Small intestine (tissue), 7 donors: ENCODE results near the gene DST. TPM values are rescaled to one million over a fixed set of nuclear protein-coding genes. Genes with fewer than 3 reads are reported as not detected.
"Not testable (repeated sequence)": the region's sequence is repeated elsewhere in the genome, so short reads cannot be mapped to it uniquely, and the experiment has no call there.

Experiments
- DNase-seq, 2 donors: peaks; one replicate each; pipeline versions ENCODE4 v3.0.0 to v3.0.0-alpha.2; 2013
- FAIRE-seq: peaks from 2 replicates; lab custom pipeline; 2012; peaks lifted over from hg19 to GRCh38; lab: Jason Lieb, UNC
- H3K27ac ChIP-seq, 3 donors: one replicate each; pipeline ENCODE4 v1.5.1; 2013; ENCODE audit warnings: low read length in 2 of 3, mild to moderate bottlenecking in 2 of 3, control low read depth in 1 of 3, inconsistent platforms in 1 of 3, low read depth in 1 of 3, moderate library complexity in 1 of 3
- H3K27me3 ChIP-seq, 3 donors: one replicate each; pipeline ENCODE4 v1.6.1; 2013; ENCODE audit warnings: low read length in 3 of 3, inconsistent platforms in 1 of 3; ENCODE audit not compliant: control insufficient read depth in 3 of 3, insufficient read depth in 3 of 3
- H3K36me3 ChIP-seq, 3 donors: one replicate each; pipeline ENCODE4 v1.6.1; 2013; ENCODE audit warnings: low read length in 3 of 3, inconsistent platforms in 1 of 3, low read depth in 1 of 3, mild to moderate bottlenecking in 1 of 3, moderate library complexity in 1 of 3; ENCODE audit not compliant: control insufficient read depth in 3 of 3, insufficient read depth in 2 of 3
- H3K4me1 ChIP-seq, 3 donors: one replicate each; pipeline ENCODE4 v1.6.1; 2013; ENCODE audit warnings: low read length in 2 of 3, inconsistent platforms in 1 of 3, low read depth in 1 of 3, mild to moderate bottlenecking in 1 of 3, moderate library complexity in 1 of 3; ENCODE audit not compliant: control insufficient read depth in 3 of 3, insufficient read depth in 2 of 3
- H3K4me3 ChIP-seq, 3 donors: one replicate each; pipeline ENCODE4 v1.5.1; 2013; ENCODE audit warnings: low read length in 3 of 3, control low read depth in 1 of 3, inconsistent platforms in 1 of 3, low read depth in 1 of 3, mild to moderate bottlenecking in 1 of 3, moderate library complexity in 1 of 3
- H3K9me3 ChIP-seq, 2 donors: one replicate each; pipeline ENCODE4 v1.6.1; 2013; ENCODE audit warnings: low read depth in 1 of 2, low read length in 1 of 2; ENCODE audit not compliant: control insufficient read depth in 2 of 2, insufficient read depth in 1 of 2
- whole genome bisulfite sequencing, 3 donors: extraction: QIAGEN DNeasy Blood & Tissue Kit; methylation state at CpG; one replicate each; pipeline ENCODE4 v1.1.7; 2013; 5-methylcytosine and 5-hydroxymethylcytosine counted together
- polyA plus RNA-seq, 4 donors: library from polyadenylated mRNA; stranded (reverse) in 3 of 4; unstranded in 1 of 4; fragments of 200-250 nt in 3 of 4; fragments of 120-200 nt in 1 of 4; gene quantifications; one replicate each; pipeline versions ENCODE4 v1.2.1 to v1.2.3, GENCODE V29; 2013
- donor health status: healthy with polysubstance abuse.
- donor health status: control.
- donor health status: control.
- donor health status: Bipolar disorder and iron deficiency.
- donor health status: healthy.

The DST gene
- polyA plus RNA-seq, 4 donors, result 40.5 to 192 (median 78.2) TPM

DNA sequence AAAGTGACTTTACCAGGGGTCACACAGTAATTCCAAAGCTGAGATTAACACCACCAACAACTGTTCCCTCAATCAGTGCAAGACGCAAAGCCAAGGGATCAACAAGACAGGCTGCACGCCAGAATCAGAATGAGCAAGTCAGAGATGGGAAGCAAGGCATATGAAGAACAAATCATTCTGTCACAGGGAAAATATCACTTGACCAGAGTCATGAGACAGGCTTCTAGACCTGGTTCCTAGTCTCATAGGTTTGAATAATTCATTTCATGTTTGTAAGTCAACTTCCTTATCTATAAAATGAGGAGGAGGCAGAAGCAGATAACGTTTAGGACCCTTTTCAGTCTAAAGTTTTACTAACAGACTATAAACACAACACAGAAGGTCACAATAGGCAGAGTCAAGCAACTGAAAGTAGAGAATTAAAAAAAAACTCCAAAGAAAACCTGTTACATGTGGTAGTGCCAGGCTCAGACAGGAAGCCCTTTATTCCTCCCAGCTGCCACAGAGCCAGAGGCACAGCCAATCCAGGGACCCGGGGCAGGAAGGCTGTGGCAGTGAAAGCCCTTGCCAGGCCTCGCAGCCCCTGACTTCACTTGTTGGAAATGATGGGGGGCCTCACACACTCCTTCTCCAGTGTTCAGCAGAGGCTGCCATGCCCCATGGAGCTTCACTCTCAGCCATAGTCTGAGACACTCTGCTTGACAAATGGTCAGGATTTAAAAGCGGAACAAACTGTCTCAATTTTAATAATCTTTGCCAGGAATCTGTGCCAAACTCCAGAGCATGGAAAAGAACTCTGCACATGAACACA lies 29.2 kb upstream of the DST start:
- FAIRE-seq (no peak), DNase-seq (peak; percentile 18 to 84)
- H3K27me3 ChIP-seq, result no peaks in the 10 kb centered on the region
- H3K4me3 ChIP-seq, result no peak overlapping the region
- H3K36me3 ChIP-seq, result peaks cover 0 to 14% (median 4%) of the 10 kb centered on the region in 3 donors
- H3K9me3 ChIP-seq, result no peaks in the 10 kb centered on the region
- 28 to 32% (median 28%) methylated on average over 6 of the region's 6 CpGs for WGBS, 3 donors
- H3K4me1 ChIP-seq, result peaks cover 0 to 37% (median 3%) of the 10 kb centered on the region in 3 donors
- H3K27ac ChIP-seq, result peak overlapping the region in 2 of 3 donors; percentile 61 to 90

DNA sequence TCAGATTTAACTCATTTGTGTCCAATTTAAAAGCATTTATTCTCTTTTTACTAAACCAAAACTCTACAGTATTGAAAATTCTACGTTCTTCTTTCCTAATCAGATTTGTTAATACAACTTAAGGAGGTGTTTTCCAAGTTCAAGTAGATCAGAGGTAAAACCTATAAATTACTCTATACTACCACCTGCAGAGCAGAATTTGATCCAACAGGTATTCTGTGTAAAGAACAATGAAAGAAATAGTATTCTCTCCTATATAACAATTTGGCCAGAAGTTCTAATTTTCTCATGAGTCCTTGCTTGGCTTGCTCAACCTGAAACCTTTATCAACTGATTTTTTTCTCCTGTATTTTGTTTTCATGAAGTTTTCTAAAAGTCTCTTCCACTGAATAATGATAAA lies 28.5 kb upstream of the DST start:
- no peaks in the 10 kb centered on the region for H3K9me3 ChIP-seq
- FAIRE-seq, result no peak
- peak in 1 of 2 donors; percentile 21 for DNase-seq
- no peaks in the 10 kb centered on the region for H3K27me3 ChIP-seq
- H3K36me3 ChIP-seq, result peaks cover 0 to 15% (median 4%) of the 10 kb centered on the region in 3 donors
- H3K27ac ChIP-seq, result peak overlapping the region in 1 of 3 donors; percentile 90
- peaks cover 0 to 37% (median 3%) of the 10 kb centered on the region in 3 donors for H3K4me1 ChIP-seq
- 5 to 56% (median 29%) methylated on average over 1 of the region's 1 CpG for WGBS, 3 donors
- H3K4me3 ChIP-seq, result no peak overlapping the region

DNA sequence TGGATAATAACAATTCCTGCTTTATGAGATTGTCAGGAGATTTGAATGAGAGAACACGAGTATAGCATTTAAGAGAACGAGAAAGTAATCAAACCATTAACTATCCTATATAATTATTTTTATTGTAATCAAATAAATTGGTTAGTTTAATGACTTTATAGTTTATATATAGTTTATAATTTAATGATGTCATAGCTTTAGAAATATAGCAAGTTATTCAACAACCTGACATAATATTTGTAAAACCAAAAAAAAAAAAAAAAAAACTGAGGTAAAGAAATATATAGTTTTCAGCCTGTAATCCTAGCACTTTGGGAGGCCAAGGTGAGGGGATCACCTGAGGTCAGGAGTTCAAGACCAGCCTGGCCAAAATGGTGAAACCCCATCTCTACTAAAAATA lies 26.4 kb upstream of the DST start:
- H3K4me3 ChIP-seq, result no peak overlapping the region
- DNase-seq, result no peak
- FAIRE-seq, result peak; percentile 5
- 56 to 83% (median 68%) methylated on average over 2 of the region's 2 CpGs for WGBS, 3 donors
- H3K4me1 ChIP-seq, result peaks cover 0 to 40% (median 3%) of the 10 kb centered on the region in 3 donors
- peak overlapping the region in 1 of 3 donors; percentile 90 for H3K27ac ChIP-seq
- peaks cover 0 to 15% (median 4%) of the 10 kb centered on the region in 3 donors for H3K36me3 ChIP-seq
- H3K9me3 ChIP-seq, result no peaks in the 10 kb centered on the region
- H3K27me3 ChIP-seq, result no peaks in the 10 kb centered on the region

DNA sequence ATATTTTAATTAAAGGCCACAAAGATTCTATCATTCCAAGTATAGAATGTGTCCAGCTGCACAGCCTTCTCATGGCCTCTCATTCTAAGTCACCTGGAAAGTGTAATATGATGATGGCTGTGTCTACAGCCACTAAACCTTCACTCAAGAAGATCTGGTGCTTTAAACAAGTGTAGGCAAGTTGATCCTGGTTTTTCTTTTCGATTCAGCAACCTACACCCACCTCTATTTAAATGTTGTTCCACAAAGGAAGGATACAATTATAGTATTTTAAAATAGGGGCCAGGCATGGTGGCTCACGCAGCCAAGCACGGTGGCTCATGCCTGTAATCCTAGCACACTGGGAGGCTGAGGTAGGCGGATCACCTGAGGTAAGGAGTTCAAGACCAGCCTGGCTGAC lies 25.5 kb upstream of the DST start:
- Histone ChIP-seq H3K36me3 (peaks cover 0 to 15% (median 4%) of the 10 kb centered on the region in 3 donors), H3K4me3 (no peak overlapping the region), H3K4me1 (peaks cover 0 to 43% (median 3%) of the 10 kb centered on the region in 3 donors), H3K27me3 (no peaks in the 10 kb centered on the region), H3K9me3 (no peaks in the 10 kb centered on the region), H3K27ac (no peak overlapping the region)
- FAIRE-seq (no peak), DNase-seq (no peak)
- WGBS, 3 donors, result 89 to 93% (median 93%) methylated on average over 4 of the region's 4 CpGs

DNA sequence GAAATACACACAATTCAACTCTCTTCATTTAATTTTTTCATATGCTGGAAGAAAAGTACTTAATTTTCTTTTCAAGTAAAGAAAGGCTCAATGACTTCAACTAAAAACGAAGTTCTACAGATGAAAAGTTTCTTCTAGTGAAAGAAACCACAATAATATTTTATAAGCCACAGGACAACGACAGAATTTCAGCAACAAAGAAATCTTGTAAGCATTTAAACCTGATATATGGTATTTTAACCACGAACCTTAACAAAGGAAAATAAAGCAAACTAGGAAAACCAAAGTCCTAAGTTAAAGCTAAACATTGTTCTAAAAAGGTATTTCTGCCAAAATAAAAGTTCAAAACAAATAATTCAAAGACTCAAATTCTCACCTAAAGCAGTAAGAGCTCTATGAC lies 24.6 kb upstream of the DST start:
- Histone ChIP-seq H3K9me3 (no peaks in the 10 kb centered on the region), H3K4me1 (peaks cover 0 to 39% (median 3%) of the 10 kb centered on the region in 3 donors), H3K4me3 (no peak overlapping the region), H3K36me3 (peaks cover 0 to 18% (median 4%) of the 10 kb centered on the region in 3 donors), H3K27ac (no peak overlapping the region), H3K27me3 (no peaks in the 10 kb centered on the region)
- DNase-seq (no peak), FAIRE-seq (no peak)
- 53 to 64% (median 55%) methylated on average over 3 of the region's 3 CpGs for WGBS, 3 donors

DNA sequence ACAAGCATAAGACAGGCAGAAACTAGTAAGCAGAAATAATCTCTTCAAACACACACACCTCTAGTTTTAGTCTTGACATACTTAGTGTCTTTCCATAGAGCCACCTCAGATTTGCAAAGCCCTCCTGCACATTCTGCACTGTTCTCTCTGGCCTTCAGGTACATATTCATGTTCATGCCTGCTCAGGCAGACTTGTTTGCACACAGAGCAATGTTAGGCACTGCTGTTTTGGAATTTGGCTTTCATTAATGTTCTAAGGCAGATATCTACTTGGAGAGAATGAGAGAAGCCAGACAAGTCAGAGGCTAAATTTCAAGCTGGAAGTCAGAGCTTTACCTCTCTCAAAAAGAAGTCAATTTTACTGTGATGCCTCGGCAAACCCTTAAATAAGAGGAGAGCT lies 21.3 kb upstream of the DST start:
- 52 to 78% (median 67%) methylated on average over 1 of the region's 1 CpG for WGBS, 3 donors
- Histone ChIP-seq H3K27ac (peak overlapping the region in 1 of 3 donors; percentile 40), H3K27me3 (no peaks in the 10 kb centered on the region), H3K4me3 (no peak overlapping the region), H3K4me1 (peaks cover 0 to 18% (median 0%) of the 10 kb centered on the region in 3 donors), H3K36me3 (peaks cover 0 to 8% (median 4%) of the 10 kb centered on the region in 3 donors), H3K9me3 (no peaks in the 10 kb centered on the region)
- DNase-seq (no peak), FAIRE-seq (no peak)

DNA sequence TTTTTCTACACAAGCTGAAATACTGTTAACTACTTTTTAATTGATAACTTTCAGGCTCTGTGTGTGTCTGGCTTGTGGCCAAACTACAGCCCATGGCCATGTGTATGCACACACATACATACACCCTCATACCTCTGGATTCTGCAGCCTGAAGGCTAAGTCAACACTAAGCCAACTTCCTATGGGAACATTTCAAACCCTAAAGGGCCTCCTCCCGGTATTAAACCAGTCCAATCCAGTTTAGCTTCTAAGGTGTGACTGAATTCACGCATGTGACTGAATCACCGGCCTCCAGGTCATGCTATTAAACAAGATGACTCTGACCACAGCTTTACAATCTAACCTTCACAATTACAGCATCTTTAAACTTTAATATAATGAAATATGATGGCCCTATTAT lies 20.7 kb upstream of the DST start:
- peaks cover 0 to 7% (median 4%) of the 10 kb centered on the region in 3 donors for H3K36me3 ChIP-seq
- H3K27me3 ChIP-seq, result no peaks in the 10 kb centered on the region
- 71 to 74% (median 74%) methylated on average over 3 of the region's 3 CpGs for WGBS, 3 donors
- DNase-seq (peak in 1 of 2 donors; percentile 72), FAIRE-seq (no peak)
- H3K4me3 ChIP-seq, result no peak overlapping the region
- peaks cover 0 to 24% (median 0%) of the 10 kb centered on the region in 3 donors for H3K4me1 ChIP-seq
- H3K27ac ChIP-seq, result peak overlapping the region in 1 of 3 donors; percentile 40
- no peaks in the 10 kb centered on the region for H3K9me3 ChIP-seq

DNA sequence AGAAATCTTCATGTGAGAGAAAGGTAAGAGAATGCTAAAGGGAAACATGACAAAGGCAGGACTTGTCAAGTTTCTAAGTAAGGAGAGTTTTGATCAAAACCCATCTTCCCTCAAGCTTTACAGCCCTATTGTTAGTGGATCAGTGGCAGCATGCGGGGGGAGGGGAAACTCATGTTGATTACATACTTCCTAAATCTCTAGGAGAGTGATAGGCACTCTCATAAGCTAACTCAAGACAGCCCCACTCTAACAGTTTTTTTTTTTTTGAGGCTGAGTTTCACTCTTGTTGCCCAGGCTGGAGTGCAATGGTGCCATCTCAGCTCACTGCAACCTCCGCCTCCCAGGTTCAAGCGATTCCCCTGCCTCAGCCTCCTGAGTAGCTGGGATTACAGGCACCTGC lies 18.6 kb upstream of the DST start:
- not testable (repeated sequence) for FAIRE-seq, H3K4me3 ChIP-seq, H3K27ac ChIP-seq, H3K27me3 ChIP-seq, H3K36me3 ChIP-seq, DNase-seq, H3K9me3 ChIP-seq
- H3K4me1 ChIP-seq, result peaks cover 0 to 30% (median 2%) of the 10 kb centered on the region in 3 donors
- 86 to 94% (median 90%) methylated on average over 3 of the region's 3 CpGs for WGBS, 3 donors
